Inflammatory macrophage treated with lipopolysaccharide for 4 hours (primary cell): Measurements from ENCODE around the gene PLCL2.
"Not testable (repeated sequence)": the region's sequence is repeated elsewhere in the genome, so short reads cannot be mapped to it uniquely, and the experiment has no call there.

ENCODE experiments used
- DNase-seq: peaks from one replicate; pipeline ENCODE4 v3.0.0-alpha.2; 2020

PLCL2 gene

DNA sequence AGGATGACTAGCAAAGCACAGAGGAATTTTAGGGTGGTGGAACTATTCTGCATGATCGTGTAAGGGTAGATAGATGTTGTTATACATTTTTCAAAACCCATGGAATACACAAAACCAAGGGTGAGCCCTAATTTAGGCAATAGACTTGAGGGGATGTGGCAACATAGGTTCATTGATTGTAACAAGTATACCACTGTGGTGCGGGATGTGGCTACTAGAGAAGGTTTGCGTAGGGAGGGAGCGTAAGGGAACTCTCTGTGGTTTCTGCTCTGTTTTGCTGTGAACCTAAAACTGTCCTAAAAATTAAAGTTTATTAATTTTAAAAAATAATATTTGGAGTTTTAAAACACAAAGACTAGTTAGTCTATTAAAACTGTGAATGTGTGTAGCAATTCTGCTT, 202.8 kb downstream of the PLCL2 start:
- no peak for DNase-seq

GRCh38 chr3:17088017-17088416, 203.3 kb downstream of the PLCL2 start:
- no peak for DNase-seq

DNA sequence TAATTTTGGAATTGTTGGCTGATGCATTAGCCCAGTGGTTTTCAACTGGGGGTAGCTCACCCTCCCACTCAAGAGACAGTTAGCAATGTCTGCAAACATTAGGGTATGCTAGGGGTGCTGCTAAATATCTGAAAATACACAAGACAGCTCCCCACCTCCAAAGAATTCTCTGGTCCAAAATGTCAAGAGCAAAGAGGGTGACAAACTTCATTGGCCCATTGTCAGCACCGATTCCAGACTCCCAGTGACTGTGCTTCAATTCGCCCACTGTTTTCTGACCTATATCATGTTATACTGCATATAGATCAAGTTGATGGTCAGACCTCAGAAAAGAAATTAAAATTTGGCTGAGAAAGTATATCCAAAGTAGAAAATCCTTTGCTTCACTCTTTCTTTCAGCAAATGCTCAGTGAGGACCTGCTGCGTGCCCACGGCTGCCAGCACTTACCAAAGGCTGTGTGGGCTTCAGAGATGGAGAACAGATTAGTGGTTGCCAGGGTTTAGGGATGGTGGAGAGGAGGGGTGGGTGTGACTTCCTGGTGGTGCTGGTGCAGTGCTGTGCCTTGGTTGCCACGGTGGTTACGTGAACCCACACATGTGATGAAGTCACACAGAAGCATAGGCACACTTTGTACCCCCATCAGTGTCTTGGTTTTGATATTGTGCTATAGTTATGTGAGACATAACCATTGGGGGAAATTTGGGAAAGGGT, 204.0 kb downstream of the PLCL2 start:
- no peak for DNase-seq

DNA sequence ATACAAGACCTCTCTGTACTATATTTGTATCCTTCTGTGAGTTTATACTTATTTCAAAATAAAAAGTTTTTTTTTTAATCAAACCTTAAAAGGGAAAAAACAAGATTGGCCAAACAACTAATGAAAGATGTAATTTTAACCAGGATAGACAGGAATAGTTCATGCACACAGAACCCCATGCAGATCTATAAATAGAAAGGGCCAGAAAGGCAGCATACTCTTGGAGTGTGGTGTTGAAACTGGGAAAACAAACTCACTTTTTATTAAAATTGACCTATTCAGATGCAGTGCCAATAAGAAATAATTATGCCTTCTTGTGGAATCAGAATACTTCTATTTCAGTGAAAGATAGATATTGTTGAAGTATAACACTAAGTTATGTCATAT, 204.6 kb downstream of the PLCL2 start:
- no peak for DNase-seq

DNA sequence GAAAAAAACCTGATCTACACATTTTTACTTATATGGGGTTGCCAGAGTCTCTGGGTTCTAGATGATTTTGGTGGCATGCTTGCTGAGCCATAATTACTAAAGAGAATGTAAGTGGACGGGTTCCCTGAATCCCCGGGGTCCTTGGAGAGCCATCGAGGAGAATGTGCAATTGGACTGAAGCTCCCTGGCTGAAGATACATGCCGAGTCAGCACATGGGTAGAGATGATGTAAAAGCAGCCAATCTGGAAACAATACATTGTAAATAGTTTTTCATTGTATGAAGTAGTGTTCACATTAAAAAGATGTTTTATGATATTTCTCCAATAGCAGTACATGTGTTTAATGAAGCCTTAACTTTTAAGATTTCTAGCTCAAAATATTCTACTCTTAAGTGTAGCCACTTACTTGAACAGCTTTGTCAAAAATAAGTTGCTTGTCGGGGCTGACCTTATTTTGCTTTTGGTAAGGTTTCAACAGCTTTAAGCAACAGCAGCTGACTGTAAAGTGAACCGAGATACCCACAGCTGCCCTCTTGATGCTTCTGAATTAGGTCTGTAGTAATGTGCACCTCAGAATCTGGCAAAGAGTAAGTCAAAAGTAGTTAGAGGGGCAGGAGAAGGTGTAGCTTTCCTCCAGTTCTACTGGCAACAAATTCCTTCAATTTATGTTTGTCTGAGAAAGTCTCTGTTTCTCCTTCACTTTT, 205.7 kb downstream of the PLCL2 start:
- no peak for DNase-seq

- DNase-seq: no peak
Measured at GRCh38 chr3:17091910-17092582, 207.3 kb downstream of the PLCL2 start.

DNA sequence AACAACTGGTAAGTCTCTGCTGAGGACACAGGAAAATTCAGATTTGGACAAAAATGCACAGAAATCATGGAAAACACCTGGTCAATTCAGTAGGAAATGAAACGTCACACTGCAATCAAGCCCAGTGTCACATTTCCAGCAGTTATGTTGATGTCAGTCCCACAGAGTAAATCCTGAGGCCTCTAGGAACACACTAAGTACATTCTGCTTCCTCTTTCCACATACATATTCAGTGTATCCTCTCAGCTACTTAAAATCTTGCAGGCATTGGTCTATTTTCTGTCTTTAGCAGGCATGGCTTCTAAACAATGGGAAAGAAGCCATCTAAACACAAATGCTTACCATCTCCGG, 207.8 kb downstream of the PLCL2 start:
- DNase-seq: no peak

DNA sequence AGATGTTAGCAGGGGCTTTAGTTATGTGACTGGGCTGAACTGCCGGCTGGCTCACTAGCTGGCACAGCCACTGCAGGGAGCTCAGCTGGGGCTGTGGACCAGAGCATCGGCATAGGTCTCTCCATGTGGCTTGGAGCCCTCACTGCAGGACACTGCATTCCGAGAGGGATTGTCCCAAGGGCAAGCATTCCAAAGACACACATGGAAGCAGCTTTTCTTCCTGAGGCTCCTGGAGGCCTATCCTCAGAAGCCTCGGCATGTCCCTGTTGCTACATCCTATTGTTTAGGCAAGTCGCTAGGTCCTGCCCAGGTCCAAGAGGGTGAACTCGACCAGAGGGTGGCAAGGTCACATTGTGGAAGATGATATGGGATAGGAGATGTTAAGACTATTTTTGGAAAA, 209.8 kb downstream of the PLCL2 start:
- no peak for DNase-seq

- no peak for DNase-seq
Measured at GRCh38 chr3:17103579-17103978, 218.8 kb downstream of the PLCL2 start.

DNA sequence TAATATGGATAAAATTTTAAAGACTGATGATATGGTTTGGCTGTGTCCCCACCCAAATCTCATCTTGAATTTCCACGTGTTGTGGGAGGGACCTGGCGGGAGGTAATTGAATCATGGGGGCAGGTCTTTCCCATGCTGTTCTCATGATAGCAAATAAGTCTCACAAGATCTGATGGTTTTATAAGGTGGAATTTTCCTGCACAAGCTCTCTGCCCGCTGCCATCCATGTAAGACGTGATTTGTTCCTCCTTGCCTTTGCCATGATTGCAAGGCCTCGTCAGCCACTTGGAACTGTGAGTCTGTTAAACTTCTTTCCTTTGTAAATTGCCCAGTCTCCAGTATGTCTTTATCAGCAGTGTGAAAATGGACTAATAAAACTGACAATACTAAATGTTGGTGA, 222.0 kb downstream of the PLCL2 start:
- not testable (repeated sequence) for DNase-seq

DNA sequence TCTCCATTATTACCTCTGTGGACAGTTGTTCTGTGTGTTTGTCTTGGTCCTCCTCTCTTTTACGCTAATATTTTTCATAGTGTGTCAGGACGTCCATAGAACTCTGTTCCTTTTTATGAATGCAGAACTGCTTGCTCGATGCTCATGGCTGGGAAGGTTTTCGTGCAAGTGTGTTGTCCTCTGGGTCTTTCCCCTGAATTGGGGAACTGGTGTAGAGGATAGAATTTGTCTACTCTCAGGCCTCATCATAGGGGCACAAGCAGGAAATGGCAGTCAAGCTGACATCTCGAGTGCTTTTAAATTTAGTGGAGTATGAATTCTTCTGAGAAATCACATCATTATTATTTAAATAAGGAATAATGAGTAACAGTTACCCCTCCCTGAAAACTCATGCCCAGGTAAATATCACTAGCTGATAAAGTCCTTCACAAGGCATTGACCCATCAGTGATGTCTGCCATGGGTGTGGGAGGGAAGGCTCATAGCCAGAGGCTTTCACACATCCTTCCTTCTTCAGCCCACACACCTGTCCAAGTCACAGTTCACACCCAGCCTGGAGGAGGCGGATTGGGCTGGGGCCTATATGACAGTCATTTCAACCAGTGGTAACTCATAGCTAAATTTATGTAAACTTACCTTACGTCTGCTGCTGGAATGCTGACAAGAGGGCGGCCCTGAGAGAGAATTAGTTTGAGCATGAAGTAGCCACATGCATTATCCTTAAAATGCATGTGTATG, 226.1 kb downstream of the PLCL2 start:
- peak; percentile 47 for DNase-seq

GRCh38 chr3:17111586-17111985, 226.8 kb downstream of the PLCL2 start:
- DNase-seq: no peak

- DNase-seq: no peak
Measured at GRCh38 chr3:17115186-17115585, 230.4 kb downstream of the PLCL2 start.

DNA sequence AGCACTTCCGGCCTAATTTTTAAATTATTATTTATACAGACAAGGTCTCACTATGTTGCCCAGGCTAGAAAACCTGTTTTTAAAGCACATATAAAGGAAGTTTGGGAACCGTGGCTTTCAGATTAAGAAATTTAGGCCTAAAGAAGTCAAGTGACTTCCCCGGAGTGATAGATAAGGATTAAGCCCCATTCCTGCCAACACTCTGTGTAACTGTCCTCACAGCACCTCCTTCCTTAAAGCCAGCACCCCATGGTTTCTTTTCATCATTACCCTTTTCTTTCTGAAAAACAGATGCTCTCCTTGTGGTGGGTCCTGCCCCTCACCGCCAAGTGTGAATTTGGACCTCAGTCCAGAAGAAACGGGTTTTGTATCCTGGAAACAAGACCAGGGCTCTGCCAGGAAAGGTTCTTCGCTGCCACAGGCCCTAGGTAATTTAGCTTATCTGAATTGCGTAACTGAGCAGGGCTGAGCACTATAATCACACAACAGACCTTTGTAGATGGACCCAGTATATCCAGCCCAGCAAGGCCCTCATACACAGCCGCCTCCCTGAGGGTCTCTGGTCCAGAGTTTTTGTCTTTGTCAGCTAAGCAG, 231.3 kb downstream of the PLCL2 start:
- no peak for DNase-seq

- no peak for DNase-seq
Measured at GRCh38 chr3:17118771-17119170, 234.0 kb downstream of the PLCL2 start.

- DNase-seq: no peak
Measured at GRCh38 chr3:17119201-17120072, 234.7 kb downstream of the PLCL2 start.

- no peak for DNase-seq
Measured at GRCh38 chr3:17120115-17120514, 235.4 kb downstream of the PLCL2 start.

DNA sequence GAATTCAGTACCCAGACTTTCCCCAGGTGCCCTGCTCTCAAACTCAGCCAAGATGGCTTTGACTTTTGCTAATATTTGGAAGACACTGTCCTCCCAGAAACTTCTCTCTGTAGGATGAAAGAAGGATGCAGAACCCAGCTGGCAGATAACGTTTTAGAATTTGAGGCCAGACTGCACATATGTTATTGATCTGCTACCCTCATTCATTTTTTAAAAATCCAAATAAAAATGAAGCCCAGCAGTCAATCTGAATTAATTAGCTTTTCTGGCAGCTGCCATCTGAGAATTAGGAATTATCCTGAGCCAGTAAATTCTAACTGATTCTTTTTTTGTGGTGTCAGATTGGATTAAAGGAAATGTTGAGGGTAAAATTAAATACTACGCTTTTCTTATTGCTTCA, 236.6 kb downstream of the PLCL2 start:
- DNase-seq: no peak

GRCh38 chr3:17122758-17123157, 238.0 kb downstream of the PLCL2 start:
- no peak for DNase-seq

- no peak for DNase-seq
Measured at GRCh38 chr3:17125738-17126442, 241.1 kb downstream of the PLCL2 start.

DNA sequence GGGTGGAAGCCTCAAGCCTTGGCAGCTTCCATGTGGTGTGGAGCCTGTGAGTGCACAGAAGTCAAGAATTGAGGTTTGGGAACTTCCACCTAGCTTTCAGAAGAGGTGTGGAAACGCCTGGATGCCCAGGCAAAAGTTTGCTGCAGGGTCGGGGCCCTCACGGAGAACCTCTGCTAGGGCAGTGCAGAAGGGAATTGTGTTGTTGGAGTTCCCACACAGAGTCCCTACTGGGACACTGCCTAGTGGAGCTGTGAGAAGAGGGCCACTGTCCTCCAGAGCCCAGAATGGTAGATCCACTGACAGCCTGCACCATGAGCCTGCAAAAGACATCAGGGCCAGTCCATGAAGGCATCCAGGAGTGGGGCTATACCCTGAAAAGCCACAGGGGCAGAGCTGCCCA, 243.9 kb downstream of the PLCL2 start:
- not testable (repeated sequence) for DNase-seq
